ENCODE results near the gene FMO3.

FMO3 gene

DNA sequence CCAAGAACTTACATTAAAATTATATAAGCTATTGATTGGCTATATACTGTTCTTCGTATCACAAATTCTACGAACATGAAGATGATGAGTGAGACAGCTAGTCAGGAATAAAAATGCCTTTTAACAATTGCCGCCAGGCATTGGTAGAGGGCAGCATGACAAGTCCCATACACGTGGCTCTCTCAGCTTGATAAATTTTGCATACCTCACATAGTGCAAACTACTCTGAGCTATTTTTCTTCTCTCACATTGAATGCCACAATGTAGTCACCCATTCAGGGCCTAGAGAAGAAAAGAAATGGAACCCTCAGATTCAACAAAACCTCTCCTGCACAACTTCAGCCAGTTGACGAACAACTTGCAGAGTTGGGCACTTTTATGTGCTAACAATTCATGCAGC lies 67.4 kb downstream of the FMO3 start:
- no peak for DNase-seq (ENCODE audit: low read depth in 3 of 3, low spot score in 1 of 3)

DNA sequence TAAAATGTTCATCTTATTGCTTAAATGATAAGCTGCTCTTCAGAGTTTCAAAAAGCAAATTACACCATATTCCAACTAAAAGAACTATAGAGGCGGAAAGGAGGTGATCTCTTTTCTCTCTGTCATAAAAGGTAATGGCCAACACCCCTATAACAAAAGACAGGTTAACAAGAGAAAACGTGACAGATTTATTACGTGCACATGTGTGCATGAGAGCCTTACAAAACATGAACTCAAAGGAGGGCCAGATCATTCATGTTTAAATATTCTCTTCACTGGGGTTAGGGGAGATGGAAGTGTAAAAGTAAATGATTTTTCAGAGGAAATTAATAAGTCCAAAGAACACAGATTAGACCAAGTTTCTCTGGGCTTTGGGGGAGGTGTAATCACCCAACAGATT lies 67.8 kb downstream of the FMO3 start:
- DNase-seq (ENCODE audit: low read depth in 3 of 3, low spot score in 1 of 3), result no peak

DNA sequence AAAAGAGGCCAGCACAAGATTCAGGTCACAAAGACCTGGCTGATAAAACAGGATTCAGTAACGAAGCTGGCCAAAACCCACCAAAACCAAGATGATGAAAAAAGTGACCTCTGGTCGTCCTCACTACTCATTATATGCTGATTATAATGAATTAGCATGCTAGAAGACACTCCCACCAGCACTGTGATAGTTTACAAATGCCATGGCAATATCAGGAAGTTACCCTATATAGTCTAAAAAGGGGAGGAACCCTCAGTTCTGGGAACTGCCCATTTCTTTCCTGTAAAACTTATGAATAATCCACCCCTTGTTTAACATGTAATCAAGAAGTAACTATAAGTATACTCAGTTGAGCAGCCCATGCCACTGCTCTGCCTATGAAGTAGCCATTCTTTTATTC lies 68.4 kb downstream of the FMO3 start:
- DNase-seq (ENCODE audit: low read depth in 3 of 3, low spot score in 1 of 3), result no peak

DNA sequence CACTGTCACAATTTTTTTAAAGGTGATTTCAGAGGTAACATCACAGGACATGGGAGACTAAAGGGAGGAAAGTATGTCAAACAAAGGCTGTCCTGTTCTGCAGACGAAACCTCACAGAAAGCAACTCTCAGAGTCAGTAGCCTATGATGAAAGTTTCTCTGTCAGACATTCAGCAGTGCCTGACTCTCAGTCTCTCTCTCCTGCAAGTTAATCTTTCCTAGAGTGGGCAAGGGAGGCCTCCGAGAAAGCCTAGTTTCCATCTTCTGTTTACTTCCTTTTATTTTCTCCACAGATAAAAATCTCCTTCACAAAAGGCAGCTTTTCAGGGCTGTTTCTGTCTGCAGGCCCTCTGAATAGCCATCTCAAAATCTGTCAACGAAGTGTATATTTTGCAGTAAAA lies 69.5 kb downstream of the FMO3 start:
- DNase-seq (ENCODE audit: low read depth in 3 of 3, low spot score in 1 of 3), result no peak

DNA sequence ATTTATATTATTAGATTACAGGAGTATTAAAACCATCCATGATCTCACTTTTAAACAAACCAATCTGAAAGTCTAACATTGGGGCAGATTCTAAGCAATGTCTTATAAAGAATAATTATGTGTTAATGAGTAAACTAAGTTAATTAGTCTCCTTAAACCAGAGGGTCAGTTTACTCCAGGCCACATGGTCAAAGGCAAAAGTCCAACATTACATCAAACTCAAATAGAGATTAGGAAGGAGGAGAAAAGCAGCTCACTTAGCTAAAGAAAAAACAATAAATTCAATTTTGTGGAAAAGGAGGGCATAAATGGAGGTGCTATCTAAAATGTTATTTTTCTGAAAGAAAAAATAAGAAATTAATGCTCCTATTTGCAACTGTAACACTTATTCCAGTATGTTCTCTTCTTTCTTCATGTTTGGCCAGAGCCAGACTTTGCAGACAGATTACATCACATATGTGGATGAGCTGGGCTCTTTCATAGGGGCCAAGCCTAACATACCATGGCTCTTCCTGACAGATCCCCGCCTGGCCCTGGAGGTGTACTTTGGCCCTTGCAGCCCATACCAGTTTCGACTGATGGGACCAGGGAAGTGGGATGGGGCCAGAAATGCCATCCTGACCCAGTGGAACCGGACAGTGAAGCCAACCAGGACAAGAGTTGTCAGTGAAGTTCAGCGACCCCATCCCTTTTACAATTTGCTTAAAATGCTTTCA lies 70.1 kb downstream of the FMO3 start:
- DNase-seq (ENCODE audit: low read depth in 3 of 3, low spot score in 1 of 3), result no peak

DNA sequence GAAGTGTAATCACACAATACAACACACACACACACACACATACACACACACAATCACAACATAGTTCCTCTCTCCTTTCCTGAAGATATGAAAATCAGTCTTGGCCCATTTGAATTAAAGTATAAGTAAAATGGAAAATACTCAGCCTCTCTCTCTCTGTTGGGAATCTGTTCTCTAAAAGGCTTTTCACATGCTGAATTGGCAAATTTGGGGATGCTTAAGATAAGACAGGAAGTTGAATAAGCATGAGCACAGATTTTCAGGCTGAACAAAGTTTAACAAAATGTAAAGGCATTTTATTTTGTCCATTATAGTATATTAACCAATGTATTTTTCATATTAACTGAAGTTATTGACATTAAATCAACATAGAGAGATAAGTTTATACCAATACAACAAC lies 70.7 kb downstream of the FMO3 start:
- no peak for DNase-seq (ENCODE audit: low read depth in 3 of 3, low spot score in 1 of 3)

DNA sequence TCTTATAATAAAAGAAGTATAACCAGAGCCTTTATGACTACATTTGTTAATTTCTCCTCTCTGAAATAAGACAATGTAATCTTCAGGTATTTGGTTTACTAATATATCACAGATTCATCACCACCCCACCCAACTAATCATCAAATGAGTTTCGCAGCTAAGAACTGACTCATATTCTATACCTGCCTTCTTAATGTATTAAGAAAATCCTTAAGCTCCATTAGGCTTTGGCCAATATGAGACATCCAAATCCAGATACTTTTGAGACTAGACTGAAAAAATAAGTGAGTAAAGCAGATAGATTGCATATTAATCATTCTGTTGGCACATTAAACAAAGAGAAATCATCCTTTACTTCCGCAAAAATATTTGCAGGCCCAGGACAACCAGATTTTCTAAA lies 75.7 kb downstream of the FMO3 start:
- no peak for DNase-seq (ENCODE audit: low read depth in 3 of 3, low spot score in 1 of 3)
